ENCODE results near the gene RNGTT.

- TF ChIP-seq CTCF (conservative IDR thresholded peaks at IDR 0.05) = no peak
- no peak for TF ChIP-seq EZH2 (IDR thresholded peaks at IDR 0.05; ENCODE audit: low read depth)
These were observed 91.9 kb downstream of the RNGTT start for GRCh38 chr6:88871498-88871897.
